A549 (cell line): ENCODE data around the gene SPATS2.

Experiments
- CHD4 ChIP-seq: fragments of 200-600 bp; sonication (generic); IDR thresholded peaks from 2 replicates; pipeline ENCODE4 v1.6.1; 2016; ENCODE audit warnings: antibody characterized with exemption, mild to moderate bottlenecking, borderline replicate concordance
- EP300 ChIP-seq, 2 experiments: fragments of >200 bp; sonication (Bioruptor Twin); formaldehyde crosslinking; IDR thresholded peaks; 2 replicates in 1 of 2; 3 replicates in 1 of 2; pipeline ENCODE4 v1.6.1; 2016 to 2017
- ESRRA ChIP-seq: fragments of 150-350 bp; IDR thresholded peaks from 2 replicates; pipeline ENCODE4 v1.6.1; 2014; ENCODE audit warnings: mild to moderate bottlenecking, low read length, borderline replicate concordance
- GATA3 ChIP-seq: IDR thresholded peaks from 2 replicates; pipeline ENCODE4 v1.6.1; 2012; ENCODE audit warnings: borderline replicate concordance
- HEYL ChIP-seq: fragments of 250-450 bp; sonication (Bioruptor Pico); IDR thresholded peaks from 2 replicates; pipeline ENCODE4 v1.8.0; 2021; ENCODE audit warnings: mild to moderate bottlenecking, moderate library complexity
- KDM5A ChIP-seq: fragments of 200-600 bp; sonication (generic); IDR thresholded peaks from 2 replicates; pipeline ENCODE4 v1.6.1; 2016; ENCODE audit warnings: antibody characterized with exemption, mild to moderate bottlenecking
- NR3C1 ChIP-seq: fragments of >200 bp; sonication (Bioruptor Twin); formaldehyde crosslinking; IDR thresholded peaks from 3 replicates; pipeline ENCODE4 v1.6.1; 2017
- POLR2A ChIP-seq: IDR thresholded peaks from 2 replicates; pipeline ENCODE4 v1.6.1; 2012; ENCODE audit warnings: mild to moderate bottlenecking, low read length
- RAD21 ChIP-seq, 2 experiments: fragments of >200 bp in 1 of 2; sonication (Bioruptor Twin) in 1 of 2; formaldehyde crosslinking in 1 of 2; IDR thresholded peaks in 1 of 2; conservative IDR thresholded peaks in 1 of 2; 2 replicates in 1 of 2; 3 replicates in 1 of 2; pipeline ENCODE4 v1.6.1; 2012 to 2018; ENCODE audit warnings: inconsistent platforms in 1 of 2
- RCOR1 ChIP-seq: fragments of 150-350 bp; IDR thresholded peaks from 2 replicates; pipeline ENCODE4 v1.6.1; 2014; ENCODE audit warnings: antibody characterized with exemption, low read length, low read depth
- TF ChIP-seq, protein P1 (sequence below): fragments of >200 bp; sonication (Bioruptor Twin); formaldehyde crosslinking; IDR thresholded peaks from 3 replicates; pipeline ENCODE4 v1.5.1; 2016
- TF ChIP-seq, protein P2 (sequence below): fragments of >200 bp; sonication (Bioruptor Twin); formaldehyde crosslinking; IDR thresholded peaks from 2 replicates; pipeline ENCODE4 v1.6.1; 2016
- TF ChIP-seq, protein P3 (sequence below): fragments of 200-600 bp; sonication (generic); IDR thresholded peaks from 2 replicates; pipeline ENCODE4 v1.6.1; 2016; ENCODE audit warnings: antibody characterized with exemption, mild to moderate bottlenecking, moderate library complexity
- TF ChIP-seq, protein P4 (sequence below): fragments of 450-650 bp; IDR thresholded peaks from 2 replicates; pipeline ENCODE4 v1.6.1; 2014; ENCODE audit warnings: antibody characterized with exemption

DNA sequence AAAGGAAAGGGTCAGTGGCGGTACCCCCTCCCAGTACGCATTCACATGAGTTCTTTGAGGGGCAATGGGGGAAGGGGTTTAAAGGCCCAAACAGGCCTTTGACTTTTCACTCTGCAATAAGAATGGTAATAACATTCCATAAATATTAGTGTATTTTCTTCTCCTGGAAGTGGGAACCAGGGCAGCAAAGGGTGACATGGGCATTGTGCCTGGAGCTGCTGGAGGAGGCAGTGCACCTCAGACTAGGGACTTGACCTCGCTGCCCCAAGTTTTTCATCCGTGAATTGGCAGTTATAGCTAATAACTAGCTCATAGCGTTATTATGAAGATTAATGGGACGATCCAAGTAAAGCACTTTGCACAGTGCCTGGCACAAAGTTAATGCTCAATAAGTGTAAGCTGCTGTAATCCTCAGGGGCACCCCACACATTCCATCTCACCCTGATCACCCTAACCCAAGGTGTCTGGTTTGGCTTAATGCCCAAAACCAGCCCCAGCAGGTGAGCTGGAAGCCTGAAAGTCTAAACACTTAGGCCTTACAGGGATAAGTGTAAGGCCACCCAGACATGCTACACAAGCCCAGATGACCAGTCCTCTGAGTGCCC is 168.8 kb downstream of the SPATS2 start:
- no peak for TF ChIP-seq NR3C1
- TF ChIP-seq KDM5A, result no peak
- no peak for TF ChIP-seq EP300 (IDR thresholded peaks at IDR 0.05)
- TF ChIP-seq, protein P1, sequence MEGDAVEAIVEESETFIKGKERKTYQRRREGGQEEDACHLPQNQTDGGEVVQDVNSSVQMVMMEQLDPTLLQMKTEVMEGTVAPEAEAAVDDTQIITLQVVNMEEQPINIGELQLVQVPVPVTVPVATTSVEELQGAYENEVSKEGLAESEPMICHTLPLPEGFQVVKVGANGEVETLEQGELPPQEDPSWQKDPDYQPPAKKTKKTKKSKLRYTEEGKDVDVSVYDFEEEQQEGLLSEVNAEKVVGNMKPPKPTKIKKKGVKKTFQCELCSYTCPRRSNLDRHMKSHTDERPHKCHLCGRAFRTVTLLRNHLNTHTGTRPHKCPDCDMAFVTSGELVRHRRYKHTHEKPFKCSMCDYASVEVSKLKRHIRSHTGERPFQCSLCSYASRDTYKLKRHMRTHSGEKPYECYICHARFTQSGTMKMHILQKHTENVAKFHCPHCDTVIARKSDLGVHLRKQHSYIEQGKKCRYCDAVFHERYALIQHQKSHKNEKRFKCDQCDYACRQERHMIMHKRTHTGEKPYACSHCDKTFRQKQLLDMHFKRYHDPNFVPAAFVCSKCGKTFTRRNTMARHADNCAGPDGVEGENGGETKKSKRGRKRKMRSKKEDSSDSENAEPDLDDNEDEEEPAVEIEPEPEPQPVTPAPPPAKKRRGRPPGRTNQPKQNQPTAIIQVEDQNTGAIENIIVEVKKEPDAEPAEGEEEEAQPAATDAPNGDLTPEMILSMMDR, result no peak
- TF ChIP-seq, protein P2, sequence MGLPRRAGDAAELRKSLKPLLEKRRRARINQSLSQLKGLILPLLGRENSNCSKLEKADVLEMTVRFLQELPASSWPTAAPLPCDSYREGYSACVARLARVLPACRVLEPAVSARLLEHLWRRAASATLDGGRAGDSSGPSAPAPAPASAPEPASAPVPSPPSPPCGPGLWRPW, result no peak
- TF ChIP-seq RCOR1, result no peak
- TF ChIP-seq GATA3, result no peak
- TF ChIP-seq ESRRA, result no peak
- TF ChIP-seq RAD21 (conservative IDR thresholded peaks at IDR 0.05 in 1 of 2, IDR thresholded peaks at IDR 0.05 in 1 of 2), result no peak
- TF ChIP-seq POLR2A, result no peak
- TF ChIP-seq, protein P3, sequence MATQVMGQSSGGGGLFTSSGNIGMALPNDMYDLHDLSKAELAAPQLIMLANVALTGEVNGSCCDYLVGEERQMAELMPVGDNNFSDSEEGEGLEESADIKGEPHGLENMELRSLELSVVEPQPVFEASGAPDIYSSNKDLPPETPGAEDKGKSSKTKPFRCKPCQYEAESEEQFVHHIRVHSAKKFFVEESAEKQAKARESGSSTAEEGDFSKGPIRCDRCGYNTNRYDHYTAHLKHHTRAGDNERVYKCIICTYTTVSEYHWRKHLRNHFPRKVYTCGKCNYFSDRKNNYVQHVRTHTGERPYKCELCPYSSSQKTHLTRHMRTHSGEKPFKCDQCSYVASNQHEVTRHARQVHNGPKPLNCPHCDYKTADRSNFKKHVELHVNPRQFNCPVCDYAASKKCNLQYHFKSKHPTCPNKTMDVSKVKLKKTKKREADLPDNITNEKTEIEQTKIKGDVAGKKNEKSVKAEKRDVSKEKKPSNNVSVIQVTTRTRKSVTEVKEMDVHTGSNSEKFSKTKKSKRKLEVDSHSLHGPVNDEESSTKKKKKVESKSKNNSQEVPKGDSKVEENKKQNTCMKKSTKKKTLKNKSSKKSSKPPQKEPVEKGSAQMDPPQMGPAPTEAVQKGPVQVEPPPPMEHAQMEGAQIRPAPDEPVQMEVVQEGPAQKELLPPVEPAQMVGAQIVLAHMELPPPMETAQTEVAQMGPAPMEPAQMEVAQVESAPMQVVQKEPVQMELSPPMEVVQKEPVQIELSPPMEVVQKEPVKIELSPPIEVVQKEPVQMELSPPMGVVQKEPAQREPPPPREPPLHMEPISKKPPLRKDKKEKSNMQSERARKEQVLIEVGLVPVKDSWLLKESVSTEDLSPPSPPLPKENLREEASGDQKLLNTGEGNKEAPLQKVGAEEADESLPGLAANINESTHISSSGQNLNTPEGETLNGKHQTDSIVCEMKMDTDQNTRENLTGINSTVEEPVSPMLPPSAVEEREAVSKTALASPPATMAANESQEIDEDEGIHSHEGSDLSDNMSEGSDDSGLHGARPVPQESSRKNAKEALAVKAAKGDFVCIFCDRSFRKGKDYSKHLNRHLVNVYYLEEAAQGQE, result no peak
- TF ChIP-seq, protein P4, sequence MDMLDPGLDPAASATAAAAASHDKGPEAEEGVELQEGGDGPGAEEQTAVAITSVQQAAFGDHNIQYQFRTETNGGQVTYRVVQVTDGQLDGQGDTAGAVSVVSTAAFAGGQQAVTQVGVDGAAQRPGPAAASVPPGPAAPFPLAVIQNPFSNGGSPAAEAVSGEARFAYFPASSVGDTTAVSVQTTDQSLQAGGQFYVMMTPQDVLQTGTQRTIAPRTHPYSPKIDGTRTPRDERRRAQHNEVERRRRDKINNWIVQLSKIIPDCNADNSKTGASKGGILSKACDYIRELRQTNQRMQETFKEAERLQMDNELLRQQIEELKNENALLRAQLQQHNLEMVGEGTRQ, result no peak
- TF ChIP-seq HEYL (CRISPR knock-in tag), result no peak
- no peak for TF ChIP-seq CHD4
